CD4-positive, alpha-beta T cell (primary cell): ENCODE results near the gene TUT1. TPM values are rescaled to one million over a fixed set of nuclear protein-coding genes. Genes with fewer than 3 reads are reported as not detected.
"Not testable (repeated sequence)": the region's sequence is repeated elsewhere in the genome, so short reads cannot be mapped to it uniquely, and the experiment has no call there.

Experiments
- ATAC-seq: fragments of 200-7000 bp; cut with Tn5 transposase; one replicate; pipeline ENCODE4 v1.10.0; 2022; ENCODE audit warnings: mild to moderate bottlenecking; ENCODE audit not compliant: poor library complexity
- CTCF ChIA-PET: fragments of 350-600 bp; sonication (Branson Sonifier 250); formaldehyde crosslinking; loops from one replicate; lab custom pipeline; 2021; ENCODE audit warnings: antibody characterized with exemption, inconsistent platforms; lab: Charles Lee
- POLR2A ChIA-PET: fragments of 350-600 bp; sonication (Branson Sonifier 250); formaldehyde crosslinking; loops from one replicate; lab custom pipeline; 2021; ENCODE audit warnings: antibody characterized with exemption, inconsistent platforms; lab: Charles Lee
- DNase-seq, 14 experiments: peaks; one replicate each; pipeline ENCODE4 v3.0.0-alpha.2; 2013 to 2020; ENCODE audit warnings: mixed read lengths in 2 of 14
- H3K27ac ChIP-seq, 2 donors: one replicate each; pipeline versions ENCODE4 v1.5.1 to v1.7.0; 2013; ENCODE audit warnings: low read length in 2 of 2, low read depth in 1 of 2, mild to moderate bottlenecking in 1 of 2
- H3K27me3 ChIP-seq, 2 experiments: 1 replicate in 1 of 2; 2 replicates in 1 of 2; pipeline versions ENCODE4 v1.6.1 to v1.7.0; 2013; ENCODE audit warnings: low read length in 2 of 2, control low read depth in 1 of 2, mild to moderate bottlenecking in 1 of 2, moderate library complexity in 1 of 2; ENCODE audit not compliant: insufficient read depth in 2 of 2, control insufficient read depth in 1 of 2
- H3K36me3 ChIP-seq: one replicate; pipeline ENCODE4 v1.6.1; 2013; ENCODE audit warnings: low read length, control low read depth; ENCODE audit not compliant: insufficient read depth
- H3K4me1 ChIP-seq: one replicate; pipeline ENCODE4 v1.6.1; 2013; ENCODE audit warnings: low read length, control low read depth; ENCODE audit not compliant: insufficient read depth
- H3K4me3 ChIP-seq: one replicate; pipeline ENCODE4 v1.5.1; 2013; ENCODE audit warnings: mild to moderate bottlenecking, low read length, moderate library complexity
- H3K9me3 ChIP-seq, 2 experiments: 1 replicate in 1 of 2; 2 replicates in 1 of 2; pipeline versions ENCODE4 v1.6.1 to v1.7.0; 2013; ENCODE audit warnings: low read length in 2 of 2, mild to moderate bottlenecking in 2 of 2, control low read depth in 1 of 2, moderate library complexity in 1 of 2; ENCODE audit not compliant: control insufficient read depth in 1 of 2, insufficient read depth in 1 of 2
- H3K27ac Mint-ChIP-seq: one replicate; pipeline ENCODE4 v1.8.0; 2020; ENCODE audit warnings: mixed read lengths
- H3K27me3 Mint-ChIP-seq: one replicate; pipeline ENCODE4 v1.8.0; 2021; ENCODE audit warnings: mixed read lengths
- H3K36me3 Mint-ChIP-seq: one replicate; pipeline ENCODE4 v1.8.0; 2021; ENCODE audit warnings: low read depth, mixed read lengths
- H3K4me1 Mint-ChIP-seq: one replicate; pipeline ENCODE4 v1.8.0; 2021; ENCODE audit warnings: low read depth, mixed read lengths
- H3K4me3 Mint-ChIP-seq: one replicate; pipeline ENCODE4 v1.8.0; 2020; ENCODE audit warnings: mild to moderate bottlenecking, mixed read lengths
- H3K9me3 Mint-ChIP-seq: one replicate; pipeline ENCODE4 v1.8.0; 2020; ENCODE audit warnings: mixed read lengths
- CTCF ChIP-seq: fragments of 200-600 bp; IDR thresholded peaks from one replicate; pipeline ENCODE4 v1.8.0; 2022; ENCODE audit warnings: antibody characterized with exemption, mild to moderate bottlenecking
- intact Hi-C, 2 experiments: fragments of 100-400 bp; cut with DNase I in 1 of 2; cut with micrococcal nuclease in 1 of 2; formaldehyde crosslinking; loops; one replicate each; pipeline versions ENCODE4 v1.15.1 to v1.9.0; 2023 to 2025; cut with DNase I, micrococcal nuclease
- total RNA-seq, 174 experiments: library from RNA in 2 of 174; stranded (reverse) in 2 of 174; gene quantifications; one replicate each; pipeline ENCODE4 v1.2.3 and lab custom pipeline; 2021 to 2026

Gene TUT1
- total RNA-seq, 2 experiments from 2014 or later: 25.5 to 26.2 TPM

GRCh38 chr11:62592989-62593421, 1.7 kb upstream of the TUT1 start:
- Histone ChIP-seq H3K36me3 (peaks cover 58% of the 10 kb centered on the region), H3K27me3 (no peaks in the 10 kb centered on the region), H3K9me3 (no peaks in the 10 kb centered on the region), H3K4me1 (peaks cover 54% of the 10 kb centered on the region), H3K27ac (peak overlapping the region; percentile 95 to 97), H3K4me3 (no peak overlapping the region)
- POLR2A ChIA-PET: interaction anchor here (0.6 to 4.4 kb wide), 21 partner anchors 7 to 288 kb away, joined by 3 to 177 read pairs (median 50); partner anchors contain the start of genes AHNAK, B3GAT3, BSCL2 and C11orf98
- CTCF ChIA-PET: interaction anchor here (0.6 to 2.6 kb wide), 9 partner anchors 8 to 168 kb away, joined by 3 to 20 read pairs (median 7); partner anchors contain the start of genes EML3, GANAB, MTA2 and ROM1
- H3K27ac Mint-ChIP-seq: peak overlapping the region; percentile 89
- peaks cover 73% of the 10 kb centered on the region for H3K36me3 Mint-ChIP-seq
- no peaks in the 10 kb centered on the region for H3K9me3 Mint-ChIP-seq
- peak overlapping the region; percentile 51 for H3K4me3 Mint-ChIP-seq
- H3K4me1 Mint-ChIP-seq: peaks cover 71% of the 10 kb centered on the region
- intact Hi-C loops: loop anchor here (1.0 to 5.0 kb wide), 9 partner anchors 7 to 269 kb away; partner anchors contain the start of genes LBHD1 (in 2 of the 2), UQCC3 (in 2 of the 2), BSCL2 (in 1 of the 2) and EML3 (in 1 of the 2)
- no peaks in the 10 kb centered on the region for H3K27me3 Mint-ChIP-seq
- ATAC-seq: no peak
- DNase-seq: no peak
- TF ChIP-seq CTCF: no peak

GRCh38 chr11:62592146-62592815, 958 bp upstream of the TUT1 start:
- no peaks in the 10 kb centered on the region for H3K27me3 ChIP-seq
- Mint-ChIP-seq H3K36me3 (peaks cover 73% of the 10 kb centered on the region), H3K4me3 (peak overlapping the region; percentile 91), H3K27me3 (no peaks in the 10 kb centered on the region), H3K9me3 (no peaks in the 10 kb centered on the region), H3K27ac (peak overlapping the region; percentile 89), H3K4me1 (peaks cover 72% of the 10 kb centered on the region)
- ATAC-seq (no peak), DNase-seq (no peak)
- no peak for TF ChIP-seq CTCF
- ChIA-PET POLR2A (interaction anchor here (0.8 to 4.4 kb wide), 53 partner anchors 8 to 1247 kb away, joined by 3 to 177 read pairs (median 10); partner anchors contain the start of genes AHNAK, B3GAT3, BSCL2 and C11orf98), CTCF (interaction anchor here (0.7 to 2.6 kb wide), 18 partner anchors 9 to 289 kb away, joined by 3 to 20 read pairs (median 8); partner anchors contain the start of genes B3GAT3, C11orf98, CSKMT and EEF1G)
- no peaks in the 10 kb centered on the region for H3K9me3 ChIP-seq
- H3K27ac ChIP-seq: peak overlapping the region; percentile 95 to 97
- H3K4me1 ChIP-seq: peaks cover 47% of the 10 kb centered on the region
- intact Hi-C loops: loop anchor here (1.0 to 5.0 kb wide), 8 partner anchors 8 to 270 kb away; partner anchors contain the start of genes LBHD1 (in 2 of the 2), UQCC3 (in 2 of the 2), BSCL2 (in 1 of the 2) and EML3 (in 1 of the 2)
- H3K36me3 ChIP-seq: peaks cover 58% of the 10 kb centered on the region
- H3K4me3 ChIP-seq: peak overlapping the region; percentile 98

DNA sequence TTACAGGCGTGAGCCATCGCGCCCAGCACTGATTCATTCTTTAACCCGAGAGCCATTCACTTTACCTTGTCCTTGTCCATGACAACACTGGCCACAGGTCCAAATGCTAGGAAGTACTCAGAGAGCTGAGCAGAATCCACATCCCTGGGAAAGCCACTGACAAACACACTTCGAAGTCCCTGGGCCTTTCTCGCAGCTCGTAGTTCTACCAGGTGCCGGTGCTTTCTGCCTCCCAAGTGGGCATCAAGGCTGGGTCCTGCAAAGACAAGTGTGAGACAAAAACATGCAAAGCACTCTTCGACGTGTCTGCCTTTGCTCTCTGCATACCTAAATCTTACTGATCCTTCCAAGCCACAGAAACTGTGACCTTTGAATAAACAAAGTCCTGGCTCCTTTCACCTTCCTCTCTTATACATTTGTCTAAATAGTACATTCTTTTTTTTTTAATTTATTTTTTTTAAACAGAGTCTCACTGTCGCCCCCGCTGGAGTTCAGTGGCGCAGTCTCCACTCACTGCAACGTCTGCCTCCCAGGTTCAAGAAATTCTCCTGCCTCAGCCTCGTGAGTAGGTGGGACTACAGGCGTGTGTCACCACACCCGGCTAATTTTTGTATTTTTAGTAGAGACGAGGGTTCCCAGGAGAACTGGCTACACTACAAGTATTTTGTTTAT, 2.2 kb downstream of the TUT1 start:
- H3K27me3 ChIP-seq: no peaks in the 10 kb centered on the region
- Mint-ChIP-seq H3K9me3 (no peaks in the 10 kb centered on the region), H3K27ac (peak overlapping the region; percentile 89), H3K4me3 (peak overlapping the region; percentile 91), H3K36me3 (peaks cover 60% of the 10 kb centered on the region), H3K4me1 (peaks cover 56% of the 10 kb centered on the region), H3K27me3 (no peaks in the 10 kb centered on the region)
- H3K4me3 ChIP-seq: no peak overlapping the region
- H3K9me3 ChIP-seq: no peaks in the 10 kb centered on the region
- H3K27ac ChIP-seq: no peak overlapping the region
- intact Hi-C loops: no loop called here
- no peak for TF ChIP-seq CTCF
- DNase-seq (peak in 2 of 14 experiments; percentile 38 to 57), ATAC-seq (no peak)
- CTCF ChIA-PET: no interaction called here
- peaks cover 38% of the 10 kb centered on the region for H3K4me1 ChIP-seq
- peaks cover 45% of the 10 kb centered on the region for H3K36me3 ChIP-seq
- POLR2A ChIA-PET: interaction anchor here (1.8 to 2.0 kb wide), 2 partner anchors 15 to 76 kb away, joined by 4 to 9 read pairs; partner anchors contain the start of genes C11orf98, CSKMT and EEF1G

DNA sequence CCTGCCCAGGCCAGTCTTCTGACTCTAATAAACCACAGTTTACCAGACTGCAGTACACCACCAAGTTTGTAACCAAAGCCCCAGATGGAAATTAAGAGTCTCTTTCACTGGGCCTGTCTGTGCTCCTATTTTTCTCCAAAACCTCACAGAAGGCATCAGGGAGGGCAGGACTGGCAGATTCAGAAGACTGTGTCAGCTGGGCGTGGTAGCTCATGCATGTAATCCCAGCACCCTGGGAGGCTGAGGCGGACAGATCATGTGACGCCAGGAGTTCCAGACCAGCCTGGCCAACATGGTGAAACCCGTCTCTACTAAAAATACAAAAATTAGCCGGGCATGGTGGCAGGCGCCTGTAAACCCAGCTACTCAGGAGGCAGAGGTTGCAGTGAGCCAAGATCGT, 6.0 kb downstream of the TUT1 start:
- DNase-seq, CTCF ChIA-PET, H3K9me3 Mint-ChIP-seq, H3K4me3 ChIP-seq, H3K4me3 Mint-ChIP-seq, ATAC-seq, intact Hi-C loops, H3K4me1 ChIP-seq, H3K9me3 ChIP-seq, H3K27me3 ChIP-seq, H3K27ac ChIP-seq, H3K27ac Mint-ChIP-seq, H3K27me3 Mint-ChIP-seq: not testable (repeated sequence)
- peaks cover 59% of the 10 kb centered on the region for H3K36me3 Mint-ChIP-seq
- POLR2A ChIA-PET: interaction anchor here (1.2 kb wide), 1 partner anchor 11 kb away, joined by 6 read pairs; the partner anchor contains the start of gene EEF1G
- peaks cover 20% of the 10 kb centered on the region for H3K4me1 Mint-ChIP-seq
- H3K36me3 ChIP-seq: peaks cover 58% of the 10 kb centered on the region
